Measurements from ENCODE around the gene C3orf62.

Gene C3orf62

DNA sequence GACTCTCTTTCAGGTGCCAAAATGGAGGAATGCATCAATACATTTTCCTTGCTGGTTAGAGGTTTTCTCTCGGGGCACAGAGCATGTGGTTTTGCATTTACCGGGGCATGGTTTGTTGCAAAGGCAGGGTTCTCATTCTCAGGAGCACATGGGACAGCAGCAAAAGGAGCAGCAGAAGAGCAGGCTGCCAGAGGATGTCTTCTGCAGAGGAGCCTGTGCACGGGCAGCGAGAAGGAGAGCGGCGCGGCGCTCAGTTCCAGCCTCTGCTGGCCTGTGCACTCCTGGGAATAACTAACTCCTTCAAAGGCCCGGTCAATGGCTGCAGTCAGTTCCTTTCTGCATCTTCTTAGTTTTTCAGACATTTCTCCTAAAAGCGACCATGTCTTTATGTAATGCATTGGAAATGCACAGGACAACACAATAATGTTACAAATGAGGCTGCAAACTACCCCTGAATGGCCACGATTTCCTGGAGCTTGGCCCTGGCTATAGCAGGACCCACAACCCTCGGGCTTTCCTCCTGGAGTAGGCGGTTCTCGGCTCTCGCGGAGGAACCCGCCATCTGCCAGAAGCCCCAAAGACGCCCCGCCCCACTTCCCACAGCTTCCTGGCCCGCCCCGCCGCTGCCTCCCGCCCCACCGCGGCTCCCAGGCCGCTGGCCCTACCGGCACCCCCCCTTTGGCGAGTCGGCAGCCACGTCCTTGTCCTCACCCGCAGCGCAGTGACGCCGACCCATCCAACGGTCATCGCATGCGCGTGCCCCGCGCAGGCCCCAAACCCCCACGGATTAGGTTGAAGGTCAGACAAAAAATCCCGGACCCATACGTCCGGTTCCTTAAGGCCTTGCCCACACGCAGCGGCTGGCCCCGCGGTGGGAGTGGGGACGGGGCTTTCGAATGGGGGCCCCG, at the start of gene C3orf62:
Gene C3orf62 (minus strand): TSS at position 758 of the 908 bp plus-strand sequence. CDS start 360 bp downstream, at position 398.
- in situ Hi-C loops (cut with MboI; ENCODE audit: low sequenced_read_pairs): no loop called here

DNA sequence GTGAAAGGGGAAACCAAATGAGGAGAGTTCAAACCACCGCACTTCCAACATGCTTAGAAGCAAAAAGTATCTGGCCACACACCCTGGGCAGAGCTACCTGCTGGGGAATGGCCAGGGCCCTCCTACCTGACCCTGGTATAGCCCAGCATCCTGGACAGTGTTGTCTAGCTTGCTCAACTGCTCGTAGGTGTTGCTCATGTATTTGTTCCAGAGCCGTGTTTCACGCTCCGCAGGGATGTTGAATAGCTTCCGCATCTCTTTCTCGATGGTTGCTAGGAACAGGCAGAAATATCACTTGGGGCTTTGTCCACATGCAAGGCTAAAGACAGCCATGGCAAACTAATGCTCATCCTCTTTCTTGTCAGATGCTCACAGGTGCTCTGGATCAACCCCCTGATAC, 47.7 kb upstream of the C3orf62 start:
- in situ Hi-C loops (cut with MboI; ENCODE audit: low sequenced_read_pairs): no loop called here

DNA sequence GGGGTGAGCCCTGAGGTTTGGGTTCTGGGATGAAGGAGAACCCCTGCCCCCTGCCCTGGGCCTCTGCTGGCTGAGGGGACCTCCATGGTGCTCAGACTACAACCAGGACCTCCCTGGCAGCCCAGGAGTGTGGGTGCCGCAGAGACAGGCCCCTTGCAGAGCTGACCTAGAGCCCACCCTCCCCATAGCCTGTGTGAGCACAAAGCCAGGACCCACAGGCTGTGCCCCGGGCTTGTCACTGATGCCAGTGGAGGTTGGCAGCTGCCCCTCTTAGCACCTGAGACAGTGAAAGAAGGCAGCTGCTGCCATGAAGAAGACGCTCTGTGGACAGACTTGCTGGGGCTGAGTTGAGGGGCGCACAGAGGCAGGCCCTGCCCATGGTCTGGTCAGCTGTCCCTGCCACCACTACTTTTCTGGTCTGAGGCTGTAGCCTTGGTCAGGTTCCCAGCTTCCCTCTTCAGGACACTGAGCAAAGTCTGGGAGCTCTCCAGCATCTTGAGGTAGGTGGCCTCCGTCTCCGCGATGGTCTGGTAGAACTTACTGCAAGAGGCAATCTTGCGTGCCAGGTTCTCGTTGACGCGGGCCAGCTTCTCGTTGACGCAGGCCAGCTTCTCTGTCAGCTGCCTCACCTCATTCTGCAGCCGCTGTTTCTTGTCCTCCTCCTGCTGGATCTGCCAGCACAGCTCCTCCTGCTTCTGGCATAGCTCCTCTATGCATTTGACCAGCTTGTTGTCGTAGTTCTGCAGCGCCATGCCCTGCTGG, 39.8 kb upstream of the C3orf62 start:
- in situ Hi-C loops (cut with MboI; ENCODE audit: low sequenced_read_pairs): no loop called here

- in situ Hi-C loops (cut with MboI; ENCODE audit: low sequenced_read_pairs): no loop called here
These were observed 37.1 kb upstream of the C3orf62 start for GRCh38 chr3:49313896-49314688.

DNA sequence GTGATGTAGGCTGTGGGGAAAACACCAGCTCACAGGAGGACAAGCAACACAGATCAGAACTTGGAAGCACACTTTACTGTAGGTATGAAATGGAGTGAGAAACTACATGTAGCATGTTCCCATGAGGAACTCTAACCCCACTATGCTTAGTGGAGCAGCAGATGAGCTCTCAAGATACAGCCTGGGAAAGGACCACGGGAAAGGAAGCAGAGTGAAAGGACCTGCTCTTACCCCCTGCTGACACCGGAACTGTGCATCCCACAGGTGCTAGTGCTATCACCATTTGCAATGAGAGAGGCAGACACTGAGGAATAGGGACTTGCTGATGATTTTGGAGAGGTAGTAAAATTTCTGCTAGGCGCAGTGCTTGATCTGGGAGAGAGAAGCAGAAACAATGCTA, 34.3 kb upstream of the C3orf62 start:
- in situ Hi-C loops (cut with MboI; ENCODE audit: low sequenced_read_pairs): no loop called here

DNA sequence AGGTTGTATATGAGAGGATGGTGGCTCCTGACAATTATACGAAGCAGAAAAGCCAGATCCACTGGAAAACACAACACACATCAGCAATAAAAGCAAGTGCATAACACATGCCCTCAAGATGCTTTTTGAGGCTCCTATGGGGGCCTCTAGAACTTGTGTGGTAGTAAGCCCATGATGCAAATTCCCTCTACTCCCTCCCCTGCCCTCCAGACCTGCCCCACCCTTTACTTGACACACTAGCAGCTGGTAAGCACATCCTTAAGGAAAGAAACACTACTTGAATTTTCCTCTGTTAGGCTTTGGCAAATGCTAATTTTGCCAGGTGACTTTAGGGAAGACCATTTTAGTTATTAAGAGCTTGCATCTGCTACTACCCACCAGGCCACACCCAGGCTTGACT, 33.6 kb upstream of the C3orf62 start:
- in situ Hi-C loops (cut with MboI; ENCODE audit: low sequenced_read_pairs): no loop called here

GRCh38 chr3:49305608-49306007, 28.6 kb upstream of the C3orf62 start:
- in situ Hi-C loops (cut with MboI; ENCODE audit: low sequenced_read_pairs): no loop called here

- in situ Hi-C loops (cut with MboI; ENCODE audit: low sequenced_read_pairs): no loop called here
These were observed 25.6 kb upstream of the C3orf62 start for GRCh38 chr3:49302613-49303012.

DNA sequence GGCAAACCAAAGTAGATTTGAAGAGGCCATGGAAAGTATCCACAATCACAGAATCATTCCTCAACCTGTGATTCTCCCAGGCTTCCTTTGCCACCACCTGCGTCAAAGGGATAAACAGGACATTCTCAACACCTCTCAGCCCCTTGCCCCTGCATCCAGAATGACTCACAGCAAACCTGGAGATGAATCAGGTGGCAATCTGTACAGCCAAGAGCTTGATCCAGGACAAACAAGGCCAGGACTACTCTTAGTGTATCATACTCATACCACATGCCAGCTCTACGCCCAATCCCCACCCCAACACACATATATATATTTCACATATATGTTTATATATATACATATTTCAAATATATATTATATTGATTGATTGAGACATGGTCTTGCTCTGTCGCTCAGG, 23.6 kb upstream of the C3orf62 start:
- in situ Hi-C loops (cut with MboI; ENCODE audit: low sequenced_read_pairs): no loop called here

DNA sequence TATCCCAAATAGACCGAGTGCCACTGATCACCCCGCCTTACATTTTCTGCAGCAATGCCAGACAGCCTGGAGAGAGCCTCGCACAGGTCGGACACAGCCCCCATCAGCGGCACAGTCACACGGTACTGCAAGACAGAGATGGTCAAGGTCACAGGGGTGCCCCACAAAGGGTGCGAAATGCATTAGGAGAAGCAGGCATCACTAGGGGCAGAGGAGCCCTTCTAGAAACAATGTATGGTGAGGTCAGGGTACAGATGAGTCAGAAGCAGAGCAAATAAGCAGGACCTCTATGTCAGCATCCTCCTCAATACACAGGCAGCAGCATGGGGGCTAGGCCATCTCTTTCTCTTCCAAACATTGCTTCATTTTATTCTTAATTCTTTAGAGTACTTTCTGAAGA, 21.5 kb upstream of the C3orf62 start:
- in situ Hi-C loops (cut with MboI; ENCODE audit: low sequenced_read_pairs): loop anchor here (10.0 kb wide), 1 partner anchor 156 kb away; no protein-coding TSS in a partner anchor

- in situ Hi-C loops (cut with MboI; ENCODE audit: low sequenced_read_pairs): loop anchor here (10.0 kb wide), 1 partner anchor 158 kb away; no protein-coding TSS in a partner anchor
These were observed 19.9 kb upstream of the C3orf62 start for GRCh38 chr3:49296781-49297411.

GRCh38 chr3:49295489-49296058, 18.5 kb upstream of the C3orf62 start:
- in situ Hi-C loops (cut with MboI; ENCODE audit: low sequenced_read_pairs): loop anchor here (10.0 kb wide), 1 partner anchor 159 kb away; no protein-coding TSS in a partner anchor

DNA sequence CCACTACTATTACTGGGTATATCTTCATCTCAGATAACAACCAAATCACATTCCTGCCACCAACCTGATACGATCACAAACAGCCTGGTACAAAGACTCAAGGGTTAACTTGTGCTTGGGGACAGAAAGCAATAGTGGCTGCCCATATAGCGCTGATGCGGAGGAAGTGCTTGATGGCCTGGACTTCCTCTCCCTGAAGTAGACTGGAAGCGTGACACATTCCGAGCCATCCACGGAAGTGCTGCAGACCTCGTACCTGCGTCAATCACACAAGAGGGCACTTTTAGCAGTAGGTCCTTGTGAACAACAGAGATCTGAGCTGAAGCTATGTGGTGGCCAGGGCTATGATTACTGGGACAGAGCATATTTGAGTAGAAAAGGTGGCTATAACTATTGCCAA, 17.3 kb upstream of the C3orf62 start:
- in situ Hi-C loops (cut with MboI; ENCODE audit: low sequenced_read_pairs): loop anchor here (10.0 kb wide), 1 partner anchor 160 kb away; no protein-coding TSS in a partner anchor

DNA sequence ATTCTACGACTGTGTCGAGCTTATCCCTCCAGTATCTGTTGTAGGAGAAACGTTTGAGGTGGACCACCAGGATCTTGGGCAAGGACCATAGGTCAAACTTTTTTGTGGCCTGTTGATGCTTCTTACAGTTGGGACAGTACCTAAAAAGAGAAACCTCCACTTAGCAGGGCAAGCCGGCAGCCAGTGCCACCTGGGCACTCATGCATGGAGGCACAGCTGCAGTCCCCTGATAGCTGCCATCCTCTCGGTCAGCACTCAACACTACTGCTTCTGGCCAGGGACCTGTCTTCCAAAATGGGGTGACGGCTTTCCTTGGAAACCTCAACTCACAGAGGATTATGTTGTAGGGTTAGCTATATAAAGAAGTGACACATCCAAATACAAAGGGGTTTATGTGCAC, 7.0 kb upstream of the C3orf62 start:
- in situ Hi-C loops (cut with MboI; ENCODE audit: low sequenced_read_pairs): no loop called here

- in situ Hi-C loops (cut with MboI; ENCODE audit: low sequenced_read_pairs): no loop called here
These were observed 2.3 kb upstream of the C3orf62 start for GRCh38 chr3:49279376-49279775.

DNA sequence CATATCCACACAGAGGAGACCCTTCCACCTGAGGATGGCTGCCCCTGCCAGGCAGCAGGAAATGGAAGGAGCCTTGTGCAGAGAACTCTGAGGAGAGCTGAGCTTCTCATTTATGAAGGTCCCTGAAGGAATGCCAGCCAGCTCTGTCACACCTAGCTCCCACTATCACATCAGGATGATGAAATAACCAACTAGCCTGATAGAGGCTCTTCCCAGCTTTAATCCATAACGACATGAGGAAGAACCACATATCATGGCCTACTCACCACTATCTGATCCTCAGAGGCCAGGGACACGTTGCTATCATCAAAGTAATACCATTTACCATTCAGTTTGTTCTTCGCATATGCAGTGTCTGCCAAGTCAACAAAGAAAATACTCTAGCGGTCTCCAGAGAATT, 1.5 kb upstream of the C3orf62 start:
- in situ Hi-C loops (cut with MboI; ENCODE audit: low sequenced_read_pairs): no loop called here

DNA sequence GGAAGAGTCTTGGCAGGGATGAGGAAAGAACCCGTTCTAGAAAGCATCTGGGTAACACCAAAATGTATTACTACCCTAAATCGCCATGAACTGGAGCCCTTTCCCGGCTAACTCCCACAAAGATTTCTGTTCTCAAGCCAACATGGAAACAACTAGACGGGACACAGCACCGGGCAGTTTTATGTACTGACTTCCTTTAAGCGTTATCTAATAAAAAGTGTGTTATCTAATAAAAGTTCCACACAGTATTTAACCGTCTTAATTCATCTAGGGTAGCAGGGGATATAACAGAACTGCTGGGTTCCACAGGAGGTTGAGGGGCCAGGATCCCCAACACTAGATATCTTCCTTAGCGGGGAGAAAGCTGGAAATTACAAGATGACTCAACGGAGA, 347 bp upstream of the C3orf62 start:
- in situ Hi-C loops (cut with MboI; ENCODE audit: low sequenced_read_pairs): no loop called here

DNA sequence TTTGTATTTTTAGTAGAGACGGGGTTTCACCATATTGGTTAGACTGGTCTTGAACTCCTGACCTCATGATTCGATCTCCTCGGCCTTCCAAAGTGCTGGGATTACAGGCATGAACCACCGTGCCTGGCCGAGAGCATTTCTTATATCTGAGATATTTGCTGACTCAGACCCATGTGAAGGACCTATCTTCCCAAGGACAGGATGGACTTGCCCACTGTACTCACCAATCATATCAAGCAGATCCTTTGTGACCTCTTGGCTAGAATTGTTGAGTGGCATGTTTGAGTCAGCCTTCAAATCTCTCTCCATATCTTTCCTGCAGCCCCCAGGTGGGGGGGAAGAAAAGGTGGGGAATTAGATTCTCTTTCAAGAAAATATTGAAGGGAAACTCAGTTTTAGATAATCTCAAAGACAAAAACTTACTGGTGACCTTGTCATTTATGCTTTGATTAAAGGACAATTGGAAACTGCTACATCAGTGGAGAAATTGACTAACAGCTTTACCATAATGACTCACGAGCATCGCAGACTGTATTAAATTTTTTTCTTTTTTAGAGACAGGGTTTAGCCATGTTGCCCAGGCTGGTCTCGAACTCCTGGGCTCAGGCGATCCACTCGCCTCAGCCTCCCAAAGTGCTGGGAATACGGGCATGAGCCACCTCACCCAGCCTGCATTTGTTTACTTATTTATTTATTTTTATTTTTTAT, 3.1 kb downstream of the C3orf62 start:
- in situ Hi-C loops (cut with MboI; ENCODE audit: low sequenced_read_pairs): no loop called here

GRCh38 chr3:49271047-49271446, 6.0 kb downstream of the C3orf62 start:
- in situ Hi-C loops (cut with MboI; ENCODE audit: low sequenced_read_pairs): no loop called here

DNA sequence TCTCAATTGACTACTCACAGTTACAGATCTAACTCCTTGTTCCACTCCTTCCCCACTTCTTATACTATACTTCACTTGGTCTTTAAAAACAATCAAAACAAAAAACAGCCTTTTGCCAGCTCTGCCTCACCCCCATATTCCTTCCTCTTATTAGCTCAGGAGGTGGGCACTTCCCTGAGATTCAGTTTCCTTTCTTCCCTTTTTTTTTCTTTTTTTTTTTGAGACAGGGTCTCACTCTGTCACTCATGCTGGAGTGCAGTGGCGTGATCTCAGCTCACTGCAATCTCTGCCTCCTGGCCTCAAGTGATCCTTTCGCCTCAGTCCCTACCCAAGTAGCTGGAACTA, 6.9 kb downstream of the C3orf62 start:
- in situ Hi-C loops (cut with MboI; ENCODE audit: low sequenced_read_pairs): no loop called here
